K562 (cell line): ENCODE data around the gene SLC35A2. TPM values are rescaled to one million over a fixed set of nuclear protein-coding genes. Genes with fewer than 3 reads are reported as not detected.
A peak's percentile ranks its signal among the peaks of the same experiment; 100 is the strongest.

Experiments
- C11orf30 ChIP-seq: fragments of 450-650 bp; IDR thresholded peaks from 2 replicates; pipeline ENCODE4 v1.6.1; 2016; ENCODE audit warnings: low read depth, mild to moderate bottlenecking
- CREM ChIP-seq: IDR thresholded peaks from 2 replicates; pipeline ENCODE4 v1.6.1; 2014; ENCODE audit warnings: antibody characterized with exemption, low read depth
- CXXC5 ChIP-seq: fragments of 250-450 bp; sonication (Bioruptor Pico); IDR thresholded peaks from 2 replicates; pipeline ENCODE4 v1.8.0; 2022; ENCODE audit warnings: inconsistent platforms, mild to moderate bottlenecking, moderate library complexity
- DIDO1 ChIP-seq: fragments of 450-650 bp; IDR thresholded peaks from 2 replicates; pipeline ENCODE4 v1.6.1; 2016; ENCODE audit warnings: low read depth, missing biosample characterization, missing genetic modification characterization
- FOXO4 ChIP-seq: fragments of 450-650 bp; formaldehyde crosslinking; IDR thresholded peaks from 2 replicates; pipeline ENCODE4 v1.4.0; 2020; ENCODE audit warnings: mild to moderate bottlenecking, moderate library complexity
- HSF4 ChIP-seq: fragments of 250-450 bp; sonication (Bioruptor Pico); IDR thresholded peaks from 2 replicates; pipeline ENCODE4 v2.1.2; 2022; ENCODE audit warnings: mild to moderate bottlenecking, moderate library complexity, borderline replicate concordance
- LCOR ChIP-seq: sonication (generic); formaldehyde crosslinking; IDR thresholded peaks from 2 replicates; pipeline ENCODE4 v1.8.0; 2022; ENCODE audit warnings: mild to moderate bottlenecking, missing genetic modification reagents
- NELFE ChIP-seq: IDR thresholded peaks from 2 replicates; pipeline ENCODE4 v1.6.1; 2011; ENCODE audit warnings: mild to moderate bottlenecking; ENCODE audit not compliant: insufficient read depth, insufficient read length
- PBX2 ChIP-seq, 2 experiments: IDR thresholded peaks in 1 of 2; conservative IDR thresholded peaks in 1 of 2; 2 replicates each; pipeline ENCODE4 v1.6.1; 2016; ENCODE audit warnings: low read depth in 2 of 2, mild to moderate bottlenecking in 1 of 2, missing compliant biosample characterization in 1 of 2, missing genetic modification characterization in 1 of 2, moderate library complexity in 1 of 2
- PHB2 ChIP-seq: fragments of 450-650 bp; IDR thresholded peaks from 2 replicates; pipeline ENCODE4 v1.6.1; 2017; ENCODE audit warnings: low read depth
- PYGO2 ChIP-seq: fragments of 450-650 bp; IDR thresholded peaks from 2 replicates; pipeline ENCODE4 v1.6.1; 2016; ENCODE audit warnings: mild to moderate bottlenecking, missing genetic modification characterization, moderate library complexity, missing compliant biosample characterization
- SNAPC5 ChIP-seq: fragments of 250-450 bp; sonication (Bioruptor Pico); IDR thresholded peaks from 2 replicates; pipeline ENCODE4 v1.8.0; 2021; ENCODE audit warnings: moderate library complexity, mild to moderate bottlenecking, inconsistent platforms
- SREBF1 ChIP-seq: fragments of 150-350 bp; IDR thresholded peaks from 2 replicates; pipeline ENCODE4 v1.6.1; 2014; ENCODE audit warnings: antibody characterized with exemption, low read depth, low read length, borderline replicate concordance
- SUPT5H ChIP-seq: fragments of 450-650 bp; IDR thresholded peaks from 2 replicates; pipeline ENCODE4 v1.6.1; 2016
- TAF1 ChIP-seq: IDR thresholded peaks from 2 replicates; pipeline ENCODE4 v1.6.1; 2011; ENCODE audit warnings: mild to moderate bottlenecking, low read length, moderate library complexity; ENCODE audit not compliant: insufficient read depth, control insufficient read depth, severe bottlenecking; ENCODE audit errors: extremely low read depth
- TOE1 ChIP-seq, 2 experiments: fragments of 450-650 bp in 1 of 2; sonication (generic) in 1 of 2; formaldehyde crosslinking in 1 of 2; IDR thresholded peaks; 2 replicates each; pipeline versions ENCODE4 v1.7.1 to v1.8.0; 2016 to 2022; ENCODE audit warnings: borderline replicate concordance in 2 of 2, mild to moderate bottlenecking in 2 of 2, antibody characterized with exemption in 1 of 2, inconsistent platforms in 1 of 2, low read depth in 1 of 2, missing genetic modification reagents in 1 of 2, moderate library complexity in 1 of 2
- XRCC3 ChIP-seq: fragments of 450-650 bp; IDR thresholded peaks from 2 replicates; pipeline ENCODE4 v1.6.1; 2017; ENCODE audit warnings: mild to moderate bottlenecking, moderate library complexity
- XRCC4 ChIP-seq: IDR thresholded peaks from one replicate; pipeline ENCODE4 v1.6.1; 2011; ENCODE audit not compliant: insufficient read depth, insufficient read length; ENCODE audit errors: extremely low read depth
- ZBTB1 ChIP-seq: sonication (generic); formaldehyde crosslinking; IDR thresholded peaks from 2 replicates; pipeline ENCODE4 v1.8.1; 2023; ENCODE audit warnings: missing genetic modification reagents, low read depth, mild to moderate bottlenecking, borderline replicate concordance
- ZNF740 ChIP-seq, 3 experiments: fragments of 200-800 bp in 1 of 3; sonication (Bioruptor generic) in 1 of 3; sonication (generic) in 1 of 3; formaldehyde crosslinking in 1 of 3; IDR thresholded peaks; 2 replicates each; pipeline versions ENCODE4 v1.6.1 to v1.8.0; 2016 to 2022; ENCODE audit warnings: mild to moderate bottlenecking in 2 of 3, missing compliant biosample characterization in 2 of 3, missing genetic modification characterization in 2 of 3, missing genetic modification reagents in 1 of 3
- ZNF75A ChIP-seq: fragments of 450-650 bp; formaldehyde crosslinking; IDR thresholded peaks from 2 replicates; pipeline ENCODE4 v1.4.0; 2020; ENCODE audit warnings: mild to moderate bottlenecking
- polyA plus RNA-seq, 8 experiments: library from polyadenylated mRNA; depleted of rRNA in 4 of 8; stranded (reverse) in 5 of 8; unstranded in 3 of 8; fragments of >200 nt; fragmentation: Nextera tagmentation in 2 of 8; fragmentation: Illumina TruSeq in 1 of 8; extraction: Ambion mirVana in 2 of 8; extraction: Trizol in 1 of 8; gene quantifications; 2 replicates each; pipeline versions ENCODE4 v1.2.1 to v1.2.3, GENCODE V29; 2011 to 2014; ENCODE audit warnings: inconsistent platforms in 1 of 8, missing spikeins in 1 of 8
- total RNA-seq, 7 experiments: library from RNA; depleted of rRNA in 6 of 7; stranded (reverse); fragments of >200 nt in 6 of 7; fragmentation: Illumina TruSeq in 2 of 7; extraction: Trizol in 2 of 7; gene quantifications; 2 replicates each; pipeline versions ENCODE4 v1.2.1 to v1.2.3, GENCODE V29; 2011 to 2021; ENCODE audit warnings: low replicate concordance in 1 of 7

The SLC35A2 gene
- total and polyA plus RNA-seq, 9 of the 15 experiments (the other 6 are each of a cell fraction or from before 2014, with no cell fraction given), result 3.3 to 38.9 (median 20.0) TPM

GRCh38 chrX:48957827-48958634 is 46.6 kb upstream of the SLC35A2 start (continued):
- TF ChIP-seq PYGO2 (tag), result no peak
- TF ChIP-seq C11orf30, result peak; percentile 79
- TF ChIP-seq ZNF75A (CRISPR knock-in tag), result no peak
- peak; percentile 93 for TF ChIP-seq CREM
- no peak; the same call in 1 of the 2 replicates for TF ChIP-seq ZBTB1 (CRISPR knock-in tag)
- TF ChIP-seq SREBF1, result no peak
- no peak for TF ChIP-seq FOXO4 (CRISPR knock-in tag)
- peak; percentile 81 for TF ChIP-seq PBX2 (CRISPR knock-in tag; IDR thresholded peaks at IDR 0.05; ENCODE audit: low read depth)
- peak; percentile 97 for TF ChIP-seq PBX2 (tag; conservative IDR thresholded peaks at IDR 0.05; ENCODE audit: low read depth)
- peak; percentile 77 for TF ChIP-seq SUPT5H
- peak; percentile 38; the same call in 1 of the 2 replicates for TF ChIP-seq TOE1 (IDR thresholded peaks at IDR 0.05; ENCODE audit: borderline replicate concordance)
- TF ChIP-seq TOE1 (CRISPR knock-in tag; IDR thresholded peaks at IDR 0.05; ENCODE audit: borderline replicate concordance, low read depth), result no peak
- TF ChIP-seq XRCC3, result no peak
- TF ChIP-seq CXXC5 (CRISPR knock-in tag), result peak; percentile 84
- TF ChIP-seq NELFE, result no peak
- no peak for TF ChIP-seq SNAPC5
- no peak for TF ChIP-seq LCOR
- TF ChIP-seq PHB2, result no peak
- 0 out of 2 replicates have a peak, but pooled peaks have one; percentile 55 for TF ChIP-seq DIDO1
- peak; percentile 63 for TF ChIP-seq TAF1
- no peak for TF ChIP-seq XRCC4
- TF ChIP-seq ZNF740 (CRISPR knock-in tag; IDR thresholded peaks at IDR 0.05), result no peak
- TF ChIP-seq ZNF740 (tag; IDR thresholded peaks at IDR 0.05), result no peak
- TF ChIP-seq HSF4, result no peak
